ENCODE results near the gene MYH6. TPM values are rescaled to one million over a fixed set of nuclear protein-coding genes. Genes with fewer than 3 reads are reported as not detected.

Gene MYH6
- total RNA-seq, 1 donor from 2014 or later, result not detected

GRCh38 chr14:23356662-23357061 lies 51.4 kb downstream of the MYH6 start:
- no peaks in the 10 kb centered on the region for H3K27me3 Mint-ChIP-seq (ENCODE audit: low read depth)
- TF ChIP-seq CTCF (IDR thresholded peaks at IDR 0.05), result no peak
- no peak overlapping the region for H3K4me3 Mint-ChIP-seq (ENCODE audit: unreplicated experiment)
- DNase-seq (ENCODE audit: low spot score), result no peak
- peaks cover 15% of the 10 kb centered on the region for H3K36me3 Mint-ChIP-seq (ENCODE audit: low read depth)
- H3K9me3 Mint-ChIP-seq (ENCODE audit: low read depth), result no peaks in the 10 kb centered on the region
- H3K27ac Mint-ChIP-seq (ENCODE audit: unreplicated experiment), result no peak overlapping the region
- H3K4me1 Mint-ChIP-seq (ENCODE audit: low read depth), result peaks cover 15% of the 10 kb centered on the region

GRCh38 chr14:23355871-23356435 lies 52.1 kb downstream of the MYH6 start:
- H3K4me1 Mint-ChIP-seq (ENCODE audit: low read depth), result peaks cover 12% of the 10 kb centered on the region
- no peaks in the 10 kb centered on the region for H3K27me3 Mint-ChIP-seq (ENCODE audit: low read depth)
- no peaks in the 10 kb centered on the region for H3K9me3 Mint-ChIP-seq (ENCODE audit: low read depth)
- H3K27ac Mint-ChIP-seq (ENCODE audit: unreplicated experiment), result no peak overlapping the region
- TF ChIP-seq CTCF (IDR thresholded peaks at IDR 0.05), result no peak
- no peak for DNase-seq (ENCODE audit: low spot score)
- peaks cover 12% of the 10 kb centered on the region for H3K36me3 Mint-ChIP-seq (ENCODE audit: low read depth)
- no peak overlapping the region for H3K4me3 Mint-ChIP-seq (ENCODE audit: unreplicated experiment)

GRCh38 chr14:23354990-23355389 lies 53.1 kb downstream of the MYH6 start:
- Mint-ChIP-seq H3K4me3 (ENCODE audit: unreplicated experiment) (no peak overlapping the region), H3K9me3 (ENCODE audit: low read depth) (no peaks in the 10 kb centered on the region), H3K27me3 (ENCODE audit: low read depth) (no peaks in the 10 kb centered on the region), H3K4me1 (ENCODE audit: low read depth) (peaks cover 11% of the 10 kb centered on the region), H3K36me3 (ENCODE audit: low read depth) (peaks cover 11% of the 10 kb centered on the region), H3K27ac (ENCODE audit: unreplicated experiment) (no peak overlapping the region)
- TF ChIP-seq CTCF (IDR thresholded peaks at IDR 0.05), result no peak
- no peak for DNase-seq (ENCODE audit: low spot score)

- Mint-ChIP-seq H3K4me3 (ENCODE audit: unreplicated experiment) (peak overlapping the region; percentile 73), H3K27me3 (ENCODE audit: low read depth) (no peaks in the 10 kb centered on the region), H3K27ac (ENCODE audit: unreplicated experiment) (peak overlapping the region; percentile 42), H3K36me3 (ENCODE audit: low read depth) (peaks cover 9% of the 10 kb centered on the region), H3K4me1 (ENCODE audit: low read depth) (peaks cover 11% of the 10 kb centered on the region), H3K9me3 (ENCODE audit: low read depth) (no peaks in the 10 kb centered on the region)
- TF ChIP-seq CTCF (IDR thresholded peaks at IDR 0.05), result no peak
- DNase-seq (ENCODE audit: low spot score), result no peak
Measured at GRCh38 chr14:23353433-23353780, 54.7 kb downstream of the MYH6 start.

GRCh38 chr14:23352506-23353432 lies 55.3 kb downstream of the MYH6 start, which contains the start of gene SLC22A17:
SLC22A17 (minus strand) TSS chr14:23352887.
- Mint-ChIP-seq H3K4me3 (ENCODE audit: unreplicated experiment) (peak within 1 kb of the TSS; percentile 73), H3K4me1 (ENCODE audit: low read depth) (peaks cover 11% of the 10 kb centered on the region), H3K27ac (ENCODE audit: unreplicated experiment) (peak within 1 kb of the TSS; percentile 42), H3K27me3 (ENCODE audit: low read depth) (no peaks in the 10 kb centered on the region), H3K36me3 (ENCODE audit: low read depth) (peaks cover 9% of the 10 kb centered on the region), H3K9me3 (ENCODE audit: low read depth) (no peaks in the 10 kb centered on the region)
- peak; percentile 67 for TF ChIP-seq CTCF (IDR thresholded peaks at IDR 0.05)
- no peak for DNase-seq (ENCODE audit: low spot score)
